Measurements from ENCODE around the gene CEP128.

Gene CEP128

DNA sequence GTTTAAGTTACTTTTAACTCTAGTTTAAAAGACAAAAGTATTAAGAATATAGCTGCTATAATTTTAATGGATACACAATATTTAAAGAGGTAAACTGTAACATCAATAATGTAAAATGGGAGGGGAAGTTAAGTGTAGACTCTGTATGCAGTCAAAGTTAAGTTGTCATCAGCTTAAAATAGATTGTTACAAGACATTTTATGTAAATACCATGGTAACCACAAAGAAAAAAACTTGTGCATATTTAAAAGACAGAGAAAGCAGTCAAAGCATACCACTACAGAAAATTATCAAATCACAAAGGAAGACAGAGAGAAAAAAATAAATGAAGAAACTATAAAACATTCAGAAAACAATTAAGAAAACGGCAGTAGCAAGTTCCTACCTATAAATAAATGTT is 73.3 kb downstream of the CEP128 start:
- no peak for DNase-seq

DNA sequence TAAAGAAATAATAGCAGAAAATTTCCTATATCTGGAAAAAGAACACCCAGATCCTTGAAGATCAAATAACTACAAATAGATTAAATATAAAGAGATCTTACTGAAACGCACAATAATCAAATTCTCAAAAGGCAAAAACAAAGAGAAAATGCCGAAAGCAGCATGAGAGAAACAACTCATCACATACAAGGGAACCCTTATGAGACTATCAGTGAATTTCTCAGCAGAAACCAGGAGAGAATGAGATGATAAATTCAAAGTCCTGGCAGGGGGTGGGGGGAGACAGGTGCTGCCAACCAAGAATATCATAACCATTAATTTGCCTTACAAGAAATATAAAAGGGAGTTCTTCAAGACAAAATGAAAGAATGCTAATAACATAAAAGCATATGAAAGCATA is 73.7 kb downstream of the CEP128 start:
- DNase-seq = no peak

DNA sequence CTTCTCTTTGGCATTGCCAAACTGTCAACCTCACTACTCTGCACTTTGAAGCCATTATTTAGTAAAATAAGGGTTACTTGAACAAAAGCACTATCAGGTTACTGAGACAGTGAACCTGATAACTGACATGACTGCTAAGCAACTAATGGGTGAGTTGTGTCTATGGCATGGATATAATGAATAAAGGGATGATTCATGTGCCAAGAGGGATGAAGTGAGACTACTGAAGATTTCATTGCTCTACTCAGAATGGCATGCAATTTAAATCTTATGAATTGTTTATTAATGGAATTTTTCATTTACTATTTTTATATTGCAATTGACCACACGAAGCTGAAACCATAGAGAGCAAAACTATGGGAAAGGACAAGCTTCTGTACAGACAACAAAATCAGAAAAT is 74.4 kb downstream of the CEP128 start:
- no peak for DNase-seq

DNA sequence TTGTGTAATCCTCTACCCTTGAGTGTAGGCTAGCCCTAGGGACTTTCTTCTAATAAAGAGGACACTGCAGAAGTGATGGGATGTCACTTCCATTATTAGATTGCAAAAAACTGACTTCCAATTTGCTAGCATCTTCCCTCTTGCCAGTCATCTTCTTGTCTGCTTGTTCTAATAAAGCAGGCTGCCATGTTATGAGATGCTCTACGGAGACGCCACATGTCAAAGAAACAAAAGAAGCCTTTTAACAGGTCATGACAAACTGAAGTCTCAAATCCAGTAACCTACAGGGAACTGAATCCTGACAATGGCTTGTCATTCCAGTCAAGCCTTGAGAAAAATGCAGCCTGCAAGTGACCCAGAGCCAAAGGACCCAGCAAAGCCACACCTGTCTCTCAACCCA is 76.0 kb downstream of the CEP128 start:
- DNase-seq = no peak

DNA sequence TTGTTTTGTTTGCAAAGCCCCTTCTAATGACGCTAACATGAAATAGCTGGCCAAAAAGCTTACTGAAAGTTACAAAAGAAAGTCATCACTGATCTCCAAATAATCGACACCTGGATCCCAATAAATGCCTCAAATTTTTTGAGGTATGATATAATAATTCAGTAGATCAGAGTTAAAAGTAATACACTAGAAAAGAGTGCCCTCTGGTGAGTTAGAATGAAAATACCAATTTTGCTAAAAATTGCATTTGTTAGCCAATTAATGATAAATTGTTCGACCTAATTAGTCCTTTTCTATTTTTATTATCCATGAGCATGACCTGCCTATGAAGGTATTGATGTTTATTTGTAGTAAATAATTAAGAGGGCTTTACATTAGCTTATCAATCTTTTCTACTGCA is 78.6 kb downstream of the CEP128 start:
- peak; percentile 18 for DNase-seq

DNA sequence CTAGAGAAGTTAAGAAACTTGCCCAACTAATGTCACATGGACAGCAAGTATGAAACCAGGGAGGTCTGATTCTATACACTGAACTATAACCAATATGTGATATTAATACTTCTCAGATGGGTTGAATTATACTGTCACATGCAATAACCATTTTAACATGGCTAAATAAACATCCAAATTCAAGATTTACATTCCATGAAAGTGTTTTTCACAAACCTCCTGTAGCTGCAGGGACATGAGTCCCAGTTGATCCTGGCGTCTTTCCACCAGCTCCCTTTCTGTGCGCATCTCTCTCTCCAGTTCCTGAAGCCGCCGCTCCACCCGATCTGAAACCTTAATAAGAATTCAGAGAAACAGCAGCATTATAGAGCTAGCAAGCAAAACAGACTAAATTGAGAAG is 79.0 kb downstream of the CEP128 start:
- no peak for DNase-seq

DNA sequence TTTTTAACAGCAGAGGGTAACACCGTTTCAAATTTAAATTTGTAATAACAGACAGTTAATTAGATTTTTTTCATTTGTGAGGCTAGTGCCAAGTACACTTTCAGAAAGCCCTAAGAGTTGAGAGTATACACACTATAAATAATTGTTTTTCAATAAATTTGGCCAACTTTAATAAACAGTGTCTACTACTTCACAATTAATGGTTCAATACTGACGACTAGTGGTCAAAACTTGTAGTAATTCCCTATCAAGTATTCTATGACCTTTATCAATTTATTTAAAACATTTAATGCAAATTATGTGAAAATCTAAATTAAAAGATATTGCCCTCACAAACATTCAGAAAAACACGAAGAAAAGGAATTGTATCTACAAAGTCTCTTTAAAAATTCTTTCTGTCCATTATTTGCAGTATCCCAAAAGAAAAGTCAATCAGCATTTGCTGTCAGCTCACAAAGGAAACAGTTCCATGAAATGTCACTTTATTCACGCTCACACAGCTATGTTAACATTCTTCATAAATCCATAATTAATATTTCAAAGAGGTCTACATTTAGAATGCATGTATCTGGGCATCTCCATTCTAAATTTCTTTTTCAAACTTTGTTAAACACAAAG is 91.2 kb downstream of the CEP128 start:
- peak; percentile 78 for DNase-seq

DNA sequence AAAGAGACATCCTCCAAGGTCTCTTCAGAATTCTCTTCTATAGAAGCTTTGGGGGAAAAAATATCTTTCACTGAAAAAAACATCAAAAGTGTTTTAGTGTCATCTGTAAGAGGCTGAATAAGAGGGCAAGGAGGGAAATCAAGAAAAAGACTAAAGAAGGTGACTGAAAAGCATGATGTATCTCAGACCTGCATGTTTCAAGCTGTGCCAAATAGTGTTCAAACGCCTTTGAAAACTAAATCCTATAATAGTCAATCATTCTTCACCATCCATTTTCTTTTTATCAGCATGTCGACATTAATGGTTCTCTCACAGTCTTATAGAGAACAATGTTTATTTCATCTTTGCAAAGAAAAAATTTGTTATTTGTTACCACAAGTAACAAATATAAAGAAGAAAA is 94.5 kb downstream of the CEP128 start:
- DNase-seq = no peak

DNA sequence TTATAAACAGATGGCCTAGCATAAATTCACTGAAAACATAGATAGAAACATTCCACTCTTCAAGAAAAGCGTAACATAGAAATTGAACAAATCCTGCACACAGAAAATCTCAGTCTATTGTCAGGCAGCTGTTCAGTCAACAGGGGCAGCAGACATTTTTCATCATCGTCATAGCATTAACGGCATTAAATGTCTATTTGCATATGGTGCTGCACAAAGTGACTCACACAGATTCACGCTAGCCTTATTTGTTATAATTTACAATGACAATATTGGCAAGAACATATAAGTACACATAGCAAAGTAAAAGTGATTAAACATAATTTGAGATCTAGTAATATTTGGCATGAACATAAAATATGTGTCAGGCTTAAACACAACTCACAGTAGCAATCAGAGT is 95.7 kb downstream of the CEP128 start:
- no peak for DNase-seq

DNA sequence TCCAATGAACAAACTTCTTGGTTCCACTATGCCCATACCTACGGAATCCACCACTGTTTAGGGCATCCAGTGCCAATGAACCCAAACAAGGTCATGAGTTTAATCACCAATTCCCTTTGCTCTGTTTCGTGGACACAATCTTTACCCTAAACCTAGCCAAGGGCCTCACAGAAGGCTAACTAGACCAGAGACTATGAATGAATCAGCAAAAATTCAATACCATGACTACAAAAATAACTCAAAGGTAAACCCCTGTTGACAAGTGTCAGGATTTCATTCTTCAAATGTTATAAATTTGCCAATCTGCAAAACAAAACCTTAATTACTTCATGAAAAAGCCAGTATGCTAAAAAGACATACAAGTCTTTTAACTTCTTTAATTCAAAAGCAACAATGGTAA is 96.7 kb downstream of the CEP128 start:
- no peak for DNase-seq

DNA sequence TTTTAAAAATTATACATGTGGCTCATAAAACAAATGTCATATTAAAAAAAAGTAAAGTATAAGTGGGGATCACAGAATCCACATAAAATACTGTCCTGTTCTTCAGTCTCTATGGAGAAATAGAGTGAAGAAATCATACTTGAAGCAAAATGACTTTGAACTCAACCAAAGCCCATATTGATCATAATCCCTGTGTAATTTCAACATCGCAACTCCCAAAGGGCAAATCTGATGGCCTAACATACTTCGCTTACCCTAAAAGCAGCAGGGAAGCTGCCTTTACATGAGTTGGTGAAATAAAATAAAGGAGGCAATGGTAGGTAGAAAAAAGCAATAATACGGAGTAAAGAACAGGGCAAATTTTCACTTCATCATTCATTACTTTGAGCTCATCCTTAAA is 101.8 kb downstream of the CEP128 start:
- no peak for DNase-seq

DNA sequence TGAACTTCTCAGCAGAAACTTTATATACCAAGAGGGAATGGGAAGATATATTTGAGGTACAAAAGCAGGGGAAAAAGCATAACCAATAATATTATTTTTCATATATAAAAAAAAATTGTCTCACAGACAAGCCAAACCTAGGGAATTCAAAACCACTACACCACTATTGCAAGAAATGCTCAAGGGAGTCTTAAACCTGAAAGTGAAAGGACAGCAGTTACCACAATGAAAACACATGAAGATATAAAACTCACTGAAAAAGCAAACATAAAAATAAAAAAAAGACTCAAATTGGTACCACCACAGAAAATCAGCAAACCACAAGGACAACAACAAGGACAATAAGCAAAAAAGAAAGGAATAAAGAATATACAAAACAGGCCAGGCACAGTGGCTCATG is 131.9 kb downstream of the CEP128 start:
- no peak for DNase-seq

DNA sequence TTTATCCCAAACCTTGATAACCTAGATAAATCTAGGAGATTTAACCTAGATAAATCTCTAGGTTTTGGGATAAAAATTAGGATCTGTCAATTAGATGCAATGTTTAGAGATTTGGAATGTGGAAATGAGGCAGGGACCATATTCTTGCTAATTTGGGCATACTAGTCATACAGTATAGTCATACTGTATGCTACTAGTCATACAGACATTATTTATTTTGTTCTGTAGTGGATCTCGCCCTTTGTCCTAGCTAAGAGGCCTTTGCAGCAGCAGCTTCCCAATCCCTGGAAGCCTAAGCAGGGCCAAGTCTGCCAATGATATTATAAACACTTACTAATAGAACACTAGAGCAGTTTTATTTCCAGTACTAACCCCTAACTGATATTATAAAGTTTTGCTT is 136.4 kb downstream of the CEP128 start:
- DNase-seq = no peak

DNA sequence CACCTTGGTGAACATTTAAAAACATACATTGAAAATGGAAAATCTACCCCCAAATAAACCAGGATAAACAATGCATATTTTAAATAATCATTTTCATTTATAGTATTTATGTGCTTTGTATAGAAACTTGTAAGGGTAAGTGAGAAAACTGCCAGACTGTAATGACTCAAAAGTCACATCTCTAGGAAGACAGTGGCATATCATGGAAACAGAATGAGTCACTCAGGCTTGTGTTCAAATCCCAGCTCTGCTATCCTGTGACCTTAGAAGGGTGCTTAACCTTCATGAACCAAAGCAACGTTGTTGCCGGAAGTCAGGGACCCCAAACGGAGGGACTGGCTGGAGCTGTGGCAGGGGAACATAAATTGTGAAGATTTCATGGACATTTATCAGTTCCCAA is 142.7 kb downstream of the CEP128 start:
- no peak for DNase-seq

DNA sequence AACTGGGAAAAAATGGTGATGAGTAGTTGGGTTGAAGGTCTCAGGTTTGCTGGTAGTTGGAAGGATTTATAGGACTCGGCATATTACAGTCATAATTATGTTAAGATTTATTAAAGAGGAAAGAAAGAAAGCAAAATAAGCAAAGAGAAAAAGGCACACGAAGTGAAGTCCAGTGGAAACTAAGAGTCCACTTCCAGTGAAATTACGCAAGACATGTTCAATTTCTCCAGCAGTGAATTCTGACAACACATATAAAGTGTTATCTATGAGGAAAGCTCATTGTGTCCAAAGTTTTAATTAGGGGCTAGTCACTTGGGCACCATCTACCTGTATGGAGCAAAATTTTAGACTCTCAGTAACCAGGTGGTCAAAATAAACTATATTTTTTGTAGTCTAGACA is 143.3 kb downstream of the CEP128 start:
- no peak for DNase-seq

DNA sequence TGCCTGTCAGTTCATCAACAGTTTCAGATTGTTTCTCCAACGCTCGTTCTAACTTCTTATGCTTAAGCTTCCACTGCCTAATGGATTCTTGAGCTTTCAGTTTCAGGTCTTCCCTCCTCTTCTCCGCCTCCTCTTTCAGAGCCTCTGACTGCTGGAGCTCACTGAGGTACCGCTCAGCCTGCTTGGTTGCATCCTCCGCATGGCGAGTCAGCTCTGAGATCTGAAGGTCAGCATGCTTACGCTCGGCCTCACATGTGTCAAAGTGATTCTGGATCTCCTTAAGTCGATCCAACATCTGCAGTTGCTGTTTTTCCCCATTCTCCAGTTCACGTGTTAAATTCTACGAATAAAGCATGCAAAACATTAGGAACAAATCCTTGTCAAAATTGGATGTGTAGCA is 148.8 kb downstream of the CEP128 start:
- no peak for DNase-seq

DNA sequence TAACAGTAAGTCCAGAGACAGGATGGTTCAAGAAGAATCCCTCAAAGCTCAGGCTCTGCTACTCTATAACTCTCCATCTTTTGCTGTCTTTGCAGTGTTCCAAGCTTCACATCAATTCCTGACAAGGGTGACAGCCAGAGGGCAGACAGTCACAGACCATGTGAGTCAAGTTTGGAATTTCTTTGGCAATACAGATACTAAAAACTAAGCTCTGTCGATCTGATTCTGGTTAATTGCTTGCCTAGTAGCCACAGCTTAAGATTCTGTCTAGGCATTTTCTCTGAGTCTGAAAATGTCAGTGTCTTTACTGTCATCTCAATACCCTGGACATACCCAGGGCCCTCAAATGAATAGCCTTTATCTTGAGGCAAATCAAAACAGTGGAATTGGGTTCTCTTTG is 153.7 kb downstream of the CEP128 start:
- DNase-seq = no peak

DNA sequence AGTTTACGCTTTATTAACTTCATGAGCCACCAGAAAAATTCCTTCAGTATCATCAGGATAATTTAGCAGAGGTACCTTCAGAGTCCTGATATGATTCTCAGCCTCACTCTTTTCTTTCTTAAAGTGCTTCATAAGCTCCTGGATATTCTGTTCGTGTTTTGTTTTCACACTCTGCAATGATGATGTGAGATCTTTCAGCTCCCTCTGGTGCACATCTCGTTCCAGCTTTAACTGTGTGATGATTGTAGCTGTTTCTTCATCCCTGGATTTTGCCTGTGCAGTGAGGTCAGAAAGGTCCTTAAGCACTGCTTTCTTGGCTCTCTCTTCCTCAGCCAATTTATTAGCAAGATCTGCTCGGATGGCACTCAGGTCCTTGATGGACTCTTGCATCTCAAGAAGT is 156.7 kb downstream of the CEP128 start:
- DNase-seq = no peak

DNA sequence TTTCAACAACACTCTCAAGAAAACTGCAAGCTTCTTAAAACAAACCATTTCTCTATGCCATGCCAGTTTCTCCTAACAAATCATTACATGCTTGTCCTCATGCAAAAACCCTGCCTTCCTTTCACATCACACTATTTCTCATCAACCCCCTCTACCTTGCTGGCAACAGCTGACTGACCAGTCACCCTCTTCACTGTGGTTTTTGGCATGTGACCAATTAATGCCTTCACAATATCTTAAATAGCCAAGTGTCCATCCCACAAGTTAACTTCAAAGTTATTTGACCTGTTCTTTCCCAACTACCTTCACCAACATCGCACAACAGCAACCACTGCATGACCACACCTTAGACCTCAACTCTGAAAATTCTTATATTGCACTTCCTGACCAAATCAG is 159.6 kb downstream of the CEP128 start:
- no peak for DNase-seq

DNA sequence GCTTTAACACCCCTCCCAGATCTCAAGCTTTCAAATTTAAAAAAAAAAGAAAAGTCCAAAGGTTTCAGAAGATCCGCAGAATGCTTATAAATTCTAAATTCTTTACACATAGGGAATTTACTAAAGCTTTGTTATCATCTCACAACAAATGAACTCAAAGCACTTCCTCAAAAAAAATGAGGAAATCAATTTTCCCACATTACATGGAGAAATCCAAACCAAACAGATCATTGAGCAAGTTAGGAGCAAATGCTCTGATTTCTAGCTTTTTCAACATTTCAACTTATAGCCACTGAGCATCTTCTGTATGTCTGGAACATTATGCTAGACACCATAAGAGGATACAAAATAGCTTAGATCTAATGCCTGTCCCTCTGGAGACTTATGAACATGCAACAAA is 161.0 kb downstream of the CEP128 start:
- DNase-seq = no peak

DNA sequence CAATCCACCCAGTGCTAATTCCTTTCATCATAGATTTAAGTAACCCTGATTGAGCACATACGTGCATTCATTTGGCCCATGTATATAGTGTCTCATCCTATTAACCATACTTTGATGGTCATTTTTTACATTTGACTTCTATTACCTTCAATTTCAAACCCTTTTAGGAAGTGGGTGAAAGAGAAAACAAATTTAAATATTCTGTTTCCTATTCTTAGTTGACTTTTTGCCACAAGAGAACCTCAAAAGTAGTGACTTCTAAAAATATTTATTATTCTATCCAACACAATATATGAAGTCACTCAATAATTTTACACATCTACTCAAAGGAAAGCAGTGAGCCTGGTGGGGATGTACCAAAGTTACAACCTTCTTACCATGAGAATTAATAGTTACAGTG is 164.9 kb downstream of the CEP128 start:
- no peak for DNase-seq

DNA sequence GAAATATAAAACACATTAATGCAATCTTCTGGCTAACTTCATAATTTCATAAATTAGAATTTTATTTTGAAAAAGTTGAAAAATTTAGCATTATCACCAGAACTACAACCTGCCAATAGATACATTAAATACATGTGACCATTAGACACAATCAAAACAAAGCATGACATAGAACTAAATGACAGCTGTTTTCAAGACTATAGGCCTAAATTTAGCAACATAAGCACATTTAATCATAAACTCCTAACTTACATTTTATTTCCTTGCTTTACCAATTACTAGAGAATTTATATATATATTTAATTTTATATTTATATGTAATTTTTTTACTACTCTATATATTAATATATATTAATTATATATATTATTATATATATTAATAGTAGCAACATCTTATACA is 165.4 kb downstream of the CEP128 start:
- no peak for DNase-seq

DNA sequence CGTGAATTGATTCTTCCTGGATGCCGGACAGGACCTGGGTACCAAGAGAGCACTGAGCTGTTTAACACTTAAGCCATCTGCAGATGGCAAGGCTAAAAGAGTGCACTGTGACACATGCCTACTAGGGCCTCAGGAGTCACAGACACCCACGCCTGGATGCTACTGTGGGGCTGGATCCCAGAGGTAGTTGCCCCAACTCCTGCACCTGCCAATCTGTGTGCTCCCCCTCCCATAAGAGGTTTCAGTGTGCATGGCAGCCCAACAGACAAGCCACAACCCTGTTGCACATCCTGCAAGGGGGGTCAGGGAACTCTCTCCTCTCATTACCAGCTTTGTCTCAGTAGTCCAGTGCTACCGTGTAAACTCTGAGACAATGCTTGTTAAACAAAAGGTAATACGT is 169.0 kb downstream of the CEP128 start:
- no peak for DNase-seq

DNA sequence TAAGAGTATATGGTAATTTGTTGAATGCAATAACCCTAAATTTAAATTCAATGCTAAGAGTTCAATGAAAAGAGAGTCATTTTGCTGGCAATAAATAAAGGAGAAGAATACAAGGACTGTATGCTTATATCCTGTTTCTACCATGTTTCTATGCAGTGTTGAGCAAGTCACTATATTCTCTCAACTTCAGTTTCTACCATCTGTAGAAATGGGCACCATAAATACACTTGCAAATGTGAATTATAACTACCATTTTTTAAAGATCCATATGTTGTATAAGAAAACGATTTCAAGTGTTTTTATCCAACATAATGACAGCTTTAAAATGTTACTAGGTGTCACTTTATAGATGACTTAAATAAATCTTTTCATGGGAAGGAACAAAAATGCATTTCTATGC is 170.3 kb downstream of the CEP128 start:
- no peak for DNase-seq

DNA sequence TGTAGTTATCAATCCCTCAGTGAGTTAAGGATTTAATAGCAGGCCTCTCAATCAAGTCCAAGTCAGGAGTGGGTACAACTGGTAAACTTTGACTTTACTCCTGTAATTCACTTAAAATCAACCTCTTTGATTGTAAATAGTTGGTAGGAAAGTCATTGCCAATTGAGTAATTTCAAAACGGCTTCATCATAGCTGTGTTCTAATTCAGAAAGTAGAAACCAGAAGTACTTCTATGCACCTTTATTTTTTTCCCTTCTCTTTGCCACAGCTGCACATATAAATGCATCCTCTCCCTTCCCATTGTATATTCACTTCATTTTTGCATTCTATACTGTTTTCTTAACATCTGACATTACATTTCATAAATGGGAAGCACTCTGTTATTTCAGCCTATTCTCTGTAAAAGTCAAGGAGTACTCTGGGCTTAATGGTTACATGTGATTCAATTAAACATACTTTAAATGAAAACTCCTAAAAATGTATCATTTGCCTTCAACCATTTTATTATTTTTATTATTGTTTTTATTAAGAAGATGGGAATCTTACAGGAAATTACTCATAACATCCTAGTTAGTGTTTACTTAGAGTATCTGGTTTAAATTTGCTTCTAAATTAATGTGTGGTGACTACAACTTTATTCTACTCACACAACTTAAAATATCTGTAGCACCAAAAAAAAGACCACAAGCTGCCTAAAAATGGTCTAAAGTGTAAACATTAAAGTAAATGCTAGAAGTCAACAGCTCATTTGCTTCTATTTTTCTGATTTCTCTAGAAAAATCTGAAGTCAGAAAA is 171.2 kb downstream of the CEP128 start:
- DNase-seq = no peak

Data from NCI-H1694 treated with DMSO at 0.1 percent for 48 hours (cell line).